ENCODE measurements around the gene ACTG1.

The ACTG1 gene

GRCh38 chr17:81492202-81492601 lies 20.4 kb downstream of the ACTG1 start:
- TF ChIP-seq GATA2 (IDR thresholded peaks at IDR 0.05; ENCODE audit: low read depth, low read length) (no peak), GATA3 (IDR thresholded peaks at IDR 0.05; ENCODE audit: low read depth, low read length) (no peak)

GRCh38 chr17:81491761-81492160 lies 20.8 kb downstream of the ACTG1 start:
- no peak for TF ChIP-seq GATA2 (IDR thresholded peaks at IDR 0.05; ENCODE audit: low read depth, low read length)
- no peak for TF ChIP-seq GATA3 (IDR thresholded peaks at IDR 0.05; ENCODE audit: low read depth, low read length)

- TF ChIP-seq GATA2 (IDR thresholded peaks at IDR 0.05; ENCODE audit: low read depth, low read length) (no peak), GATA3 (IDR thresholded peaks at IDR 0.05; ENCODE audit: low read depth, low read length) (no peak)
Observed at GRCh38 chr17:81491181-81491581, 21.4 kb downstream of the ACTG1 start.

GRCh38 chr17:81489998-81490992 lies 22.3 kb downstream of the ACTG1 start:
- TF ChIP-seq GATA2 (IDR thresholded peaks at IDR 0.05; ENCODE audit: low read depth, low read length) (no peak), GATA3 (IDR thresholded peaks at IDR 0.05; ENCODE audit: low read depth, low read length) (no peak)

- TF ChIP-seq GATA3 (IDR thresholded peaks at IDR 0.05; ENCODE audit: low read depth, low read length) (no peak), GATA2 (IDR thresholded peaks at IDR 0.05; ENCODE audit: low read depth, low read length) (peak; percentile 79)
Observed at GRCh38 chr17:81489012-81489997, 23.3 kb downstream of the ACTG1 start.

GRCh38 chr17:81488276-81488860 lies 24.2 kb downstream of the ACTG1 start:
- TF ChIP-seq GATA2 (IDR thresholded peaks at IDR 0.05; ENCODE audit: low read depth, low read length) (no peak), GATA3 (IDR thresholded peaks at IDR 0.05; ENCODE audit: low read depth, low read length) (no peak)

GRCh38 chr17:81487487-81488275 lies 24.9 kb downstream of the ACTG1 start:
- no peak for TF ChIP-seq GATA2 (IDR thresholded peaks at IDR 0.05; ENCODE audit: low read depth, low read length)

- TF ChIP-seq GATA2 (IDR thresholded peaks at IDR 0.05; ENCODE audit: low read depth, low read length) (no peak), GATA3 (IDR thresholded peaks at IDR 0.05; ENCODE audit: low read depth, low read length) (no peak)
Observed at GRCh38 chr17:81487089-81487486, 25.5 kb downstream of the ACTG1 start.

- no peak for TF ChIP-seq GATA3 (IDR thresholded peaks at IDR 0.05; ENCODE audit: low read depth, low read length)
- TF ChIP-seq GATA2 (IDR thresholded peaks at IDR 0.05; ENCODE audit: low read depth, low read length): no peak
Observed at GRCh38 chr17:81486199-81486810, 26.3 kb downstream of the ACTG1 start.

- TF ChIP-seq GATA3 (IDR thresholded peaks at IDR 0.05; ENCODE audit: low read depth, low read length): no peak
- TF ChIP-seq GATA2 (IDR thresholded peaks at IDR 0.05; ENCODE audit: low read depth, low read length): no peak
Observed at GRCh38 chr17:81484195-81484979, 28.2 kb downstream of the ACTG1 start.

- TF ChIP-seq GATA3 (IDR thresholded peaks at IDR 0.05; ENCODE audit: low read depth, low read length) (no peak), GATA2 (IDR thresholded peaks at IDR 0.05; ENCODE audit: low read depth, low read length) (no peak)
Observed at GRCh38 chr17:81483862-81484194, 28.8 kb downstream of the ACTG1 start.

Data from SH-SY5Y (cell line).